Measurements from ENCODE around the gene CSNK1G1. TPM values are rescaled to one million over a fixed set of nuclear protein-coding genes. Genes with fewer than 3 reads are reported as not detected.

The CSNK1G1 gene
- polyA plus RNA-seq, 1 donor from 2014 or later, result 18.9 TPM

DNA sequence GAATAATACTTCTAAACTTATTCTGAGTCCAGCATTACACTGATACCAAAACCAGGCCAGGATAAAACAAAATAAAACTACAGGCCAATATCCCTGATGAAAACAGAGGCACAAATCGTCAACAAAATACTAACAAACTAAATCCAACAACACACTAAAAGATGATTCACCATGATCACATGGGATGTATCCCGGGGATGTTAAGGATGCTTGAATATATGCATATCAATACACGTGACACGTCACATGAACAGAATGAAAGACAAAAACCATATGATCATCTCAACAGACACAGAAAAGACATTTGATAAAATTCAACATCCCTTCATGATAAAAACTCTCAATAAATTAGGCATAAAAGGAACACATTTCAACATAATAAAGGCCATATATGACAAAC lies 91.5 kb downstream of the CSNK1G1 start:
- Histone ChIP-seq H4K20me1 (ENCODE audit: insufficient read depth) (no peaks in the 10 kb centered on the region), H2AFZ (ENCODE audit: low read depth, low read length) (no peak overlapping the region), H3K9ac (ENCODE audit: low read length) (no peak overlapping the region), H3K9me3 (ENCODE audit: low read length) (no peaks in the 10 kb centered on the region), H3F3A (ENCODE audit: insufficient read depth, low read length, poor library complexity, severe bottlenecking) (no peaks in the 10 kb centered on the region), H3K4me3 (ENCODE audit: low read length) (no peak overlapping the region), H3K9me2 (ENCODE audit: insufficient read depth, low read length) (no peaks in the 10 kb centered on the region), H3K27me3 (ENCODE audit: insufficient read depth, low read depth, low read length) (no peaks in the 10 kb centered on the region), H3K36me3 (ENCODE audit: insufficient read depth, low read length) (no peaks in the 10 kb centered on the region), H3K4me2 (ENCODE audit: low read length) (no peak overlapping the region), H3K27ac (ENCODE audit: low read length) (no peak overlapping the region), H3K79me2 (replicated peaks; ENCODE audit: insufficient read depth, low read length) (peaks cover 7% of the 10 kb centered on the region)
- TF ChIP-seq EP300 (conservative IDR thresholded peaks at IDR 0.05; ENCODE audit: poor library complexity, severe bottlenecking), result no peak
- TF ChIP-seq, protein P1, sequence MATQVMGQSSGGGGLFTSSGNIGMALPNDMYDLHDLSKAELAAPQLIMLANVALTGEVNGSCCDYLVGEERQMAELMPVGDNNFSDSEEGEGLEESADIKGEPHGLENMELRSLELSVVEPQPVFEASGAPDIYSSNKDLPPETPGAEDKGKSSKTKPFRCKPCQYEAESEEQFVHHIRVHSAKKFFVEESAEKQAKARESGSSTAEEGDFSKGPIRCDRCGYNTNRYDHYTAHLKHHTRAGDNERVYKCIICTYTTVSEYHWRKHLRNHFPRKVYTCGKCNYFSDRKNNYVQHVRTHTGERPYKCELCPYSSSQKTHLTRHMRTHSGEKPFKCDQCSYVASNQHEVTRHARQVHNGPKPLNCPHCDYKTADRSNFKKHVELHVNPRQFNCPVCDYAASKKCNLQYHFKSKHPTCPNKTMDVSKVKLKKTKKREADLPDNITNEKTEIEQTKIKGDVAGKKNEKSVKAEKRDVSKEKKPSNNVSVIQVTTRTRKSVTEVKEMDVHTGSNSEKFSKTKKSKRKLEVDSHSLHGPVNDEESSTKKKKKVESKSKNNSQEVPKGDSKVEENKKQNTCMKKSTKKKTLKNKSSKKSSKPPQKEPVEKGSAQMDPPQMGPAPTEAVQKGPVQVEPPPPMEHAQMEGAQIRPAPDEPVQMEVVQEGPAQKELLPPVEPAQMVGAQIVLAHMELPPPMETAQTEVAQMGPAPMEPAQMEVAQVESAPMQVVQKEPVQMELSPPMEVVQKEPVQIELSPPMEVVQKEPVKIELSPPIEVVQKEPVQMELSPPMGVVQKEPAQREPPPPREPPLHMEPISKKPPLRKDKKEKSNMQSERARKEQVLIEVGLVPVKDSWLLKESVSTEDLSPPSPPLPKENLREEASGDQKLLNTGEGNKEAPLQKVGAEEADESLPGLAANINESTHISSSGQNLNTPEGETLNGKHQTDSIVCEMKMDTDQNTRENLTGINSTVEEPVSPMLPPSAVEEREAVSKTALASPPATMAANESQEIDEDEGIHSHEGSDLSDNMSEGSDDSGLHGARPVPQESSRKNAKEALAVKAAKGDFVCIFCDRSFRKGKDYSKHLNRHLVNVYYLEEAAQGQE (IDR thresholded peaks at IDR 0.05; ENCODE audit: borderline replicate concordance), result no peak
- no peak for TF ChIP-seq SMC3 (conservative IDR thresholded peaks at IDR 0.05; ENCODE audit: poor library complexity)
- TF ChIP-seq, protein P2, sequence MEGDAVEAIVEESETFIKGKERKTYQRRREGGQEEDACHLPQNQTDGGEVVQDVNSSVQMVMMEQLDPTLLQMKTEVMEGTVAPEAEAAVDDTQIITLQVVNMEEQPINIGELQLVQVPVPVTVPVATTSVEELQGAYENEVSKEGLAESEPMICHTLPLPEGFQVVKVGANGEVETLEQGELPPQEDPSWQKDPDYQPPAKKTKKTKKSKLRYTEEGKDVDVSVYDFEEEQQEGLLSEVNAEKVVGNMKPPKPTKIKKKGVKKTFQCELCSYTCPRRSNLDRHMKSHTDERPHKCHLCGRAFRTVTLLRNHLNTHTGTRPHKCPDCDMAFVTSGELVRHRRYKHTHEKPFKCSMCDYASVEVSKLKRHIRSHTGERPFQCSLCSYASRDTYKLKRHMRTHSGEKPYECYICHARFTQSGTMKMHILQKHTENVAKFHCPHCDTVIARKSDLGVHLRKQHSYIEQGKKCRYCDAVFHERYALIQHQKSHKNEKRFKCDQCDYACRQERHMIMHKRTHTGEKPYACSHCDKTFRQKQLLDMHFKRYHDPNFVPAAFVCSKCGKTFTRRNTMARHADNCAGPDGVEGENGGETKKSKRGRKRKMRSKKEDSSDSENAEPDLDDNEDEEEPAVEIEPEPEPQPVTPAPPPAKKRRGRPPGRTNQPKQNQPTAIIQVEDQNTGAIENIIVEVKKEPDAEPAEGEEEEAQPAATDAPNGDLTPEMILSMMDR (IDR thresholded peaks at IDR 0.05; ENCODE audit: poor library complexity, severe bottlenecking), result no peak
- TF ChIP-seq POLR2AphosphoS5 (IDR thresholded peaks at IDR 0.05), result no peak
- no peak for TF ChIP-seq EZH2 (IDR thresholded peaks at IDR 0.05; ENCODE audit: borderline replicate concordance, insufficient read depth, low read length, poor library complexity, severe bottlenecking)
- TF ChIP-seq MXI1 (conservative IDR thresholded peaks at IDR 0.05; ENCODE audit: poor library complexity, severe bottlenecking), result no peak
- TF ChIP-seq RAD21 (conservative IDR thresholded peaks at IDR 0.05), result no peak
- no peak for TF ChIP-seq TAF1 (IDR thresholded peaks at IDR 0.05; ENCODE audit: low read depth)

DNA sequence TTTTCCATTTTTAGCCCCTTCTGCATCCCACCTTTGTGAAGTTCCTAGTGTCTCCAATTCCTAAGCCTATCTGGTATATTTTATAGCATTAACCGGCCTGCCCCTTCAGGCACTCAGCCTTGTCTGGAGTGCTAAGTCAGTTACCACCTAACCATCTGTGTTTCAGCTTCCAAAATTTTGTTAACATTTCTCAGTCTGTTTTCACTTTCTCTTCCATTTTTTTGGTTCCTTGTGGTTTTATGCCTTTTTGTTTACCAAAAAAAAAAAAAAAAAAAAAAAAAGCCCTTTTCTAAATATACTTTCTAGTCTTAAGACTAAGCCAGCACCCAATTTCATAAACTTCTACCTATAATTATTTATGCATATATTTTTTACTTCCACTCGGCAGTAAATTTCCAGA lies 92.4 kb downstream of the CSNK1G1 start:
- Histone ChIP-seq H3K79me2 (replicated peaks; ENCODE audit: insufficient read depth, low read length) (peaks cover 7% of the 10 kb centered on the region), H3K27me3 (ENCODE audit: insufficient read depth, low read depth, low read length) (no peaks in the 10 kb centered on the region), H3K36me3 (ENCODE audit: insufficient read depth, low read length) (no peaks in the 10 kb centered on the region), H4K20me1 (ENCODE audit: insufficient read depth) (no peaks in the 10 kb centered on the region), H3F3A (ENCODE audit: insufficient read depth, low read length, poor library complexity, severe bottlenecking) (no peaks in the 10 kb centered on the region), H2AFZ (ENCODE audit: low read depth, low read length) (no peak overlapping the region), H3K9me3 (ENCODE audit: low read length) (no peaks in the 10 kb centered on the region), H3K4me2 (ENCODE audit: low read length) (no peak overlapping the region), H3K27ac (ENCODE audit: low read length) (no peak overlapping the region), H3K4me3 (ENCODE audit: low read length) (no peak overlapping the region), H3K9me2 (ENCODE audit: insufficient read depth, low read length) (no peaks in the 10 kb centered on the region), H3K9ac (ENCODE audit: low read length) (no peak overlapping the region)
- TF ChIP-seq, protein P2 (IDR thresholded peaks at IDR 0.05; ENCODE audit: poor library complexity, severe bottlenecking), result no peak
- TF ChIP-seq SMC3 (conservative IDR thresholded peaks at IDR 0.05; ENCODE audit: poor library complexity) (no peak), TAF1 (IDR thresholded peaks at IDR 0.05; ENCODE audit: low read depth) (no peak), RAD21 (conservative IDR thresholded peaks at IDR 0.05) (no peak)
